ENCODE measurements around the gene SLC36A2.

SLC36A2 gene

GRCh38 chr5:151347369-151347768, at the start of gene SLC36A2:
SLC36A2 (minus strand) TSS chr5:151347559; CDS start chr5:151347460, 99 bp downstream.
- DNase-seq (ENCODE audit: low read depth), result no peak
- TF ChIP-seq, protein P1, sequence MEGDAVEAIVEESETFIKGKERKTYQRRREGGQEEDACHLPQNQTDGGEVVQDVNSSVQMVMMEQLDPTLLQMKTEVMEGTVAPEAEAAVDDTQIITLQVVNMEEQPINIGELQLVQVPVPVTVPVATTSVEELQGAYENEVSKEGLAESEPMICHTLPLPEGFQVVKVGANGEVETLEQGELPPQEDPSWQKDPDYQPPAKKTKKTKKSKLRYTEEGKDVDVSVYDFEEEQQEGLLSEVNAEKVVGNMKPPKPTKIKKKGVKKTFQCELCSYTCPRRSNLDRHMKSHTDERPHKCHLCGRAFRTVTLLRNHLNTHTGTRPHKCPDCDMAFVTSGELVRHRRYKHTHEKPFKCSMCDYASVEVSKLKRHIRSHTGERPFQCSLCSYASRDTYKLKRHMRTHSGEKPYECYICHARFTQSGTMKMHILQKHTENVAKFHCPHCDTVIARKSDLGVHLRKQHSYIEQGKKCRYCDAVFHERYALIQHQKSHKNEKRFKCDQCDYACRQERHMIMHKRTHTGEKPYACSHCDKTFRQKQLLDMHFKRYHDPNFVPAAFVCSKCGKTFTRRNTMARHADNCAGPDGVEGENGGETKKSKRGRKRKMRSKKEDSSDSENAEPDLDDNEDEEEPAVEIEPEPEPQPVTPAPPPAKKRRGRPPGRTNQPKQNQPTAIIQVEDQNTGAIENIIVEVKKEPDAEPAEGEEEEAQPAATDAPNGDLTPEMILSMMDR (IDR thresholded peaks at IDR 0.05; ENCODE audit: low read length, missing control alignments), result no peak
- H3K4me3 ChIP-seq (replicated peaks; ENCODE audit: low read depth, low read length), result no peak within 1 kb of the TSS

GRCh38 chr5:151388960-151389359, 41.6 kb upstream of the SLC36A2 start:
- DNase-seq (ENCODE audit: low read depth), result no peak

DNA sequence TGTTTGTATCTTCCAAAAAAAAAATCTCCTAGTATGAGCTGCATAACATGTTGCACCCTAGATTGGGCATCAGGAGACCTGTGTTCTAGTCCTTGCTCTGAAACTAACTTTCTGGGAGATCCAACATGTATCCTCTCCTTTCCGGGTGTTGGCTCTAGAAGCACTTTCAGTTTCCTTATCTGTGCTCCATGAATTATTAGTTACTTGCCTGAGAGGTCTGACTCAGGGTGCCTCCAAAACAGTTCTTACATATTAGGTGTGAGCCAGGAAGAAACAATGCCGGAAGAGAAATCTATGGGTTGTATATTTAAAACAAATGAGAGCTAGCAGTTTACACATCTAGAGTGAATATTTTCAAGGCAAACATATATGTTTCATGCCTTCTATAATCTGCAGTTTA, 36.7 kb upstream of the SLC36A2 start:
- DNase-seq (ENCODE audit: low read depth), result peak; percentile 9
- TF ChIP-seq, protein P1 (IDR thresholded peaks at IDR 0.05; ENCODE audit: low read length, missing control alignments), result no peak
- H3K4me3 ChIP-seq (replicated peaks; ENCODE audit: low read depth, low read length), result no peak overlapping the region

More at GRCh38 chr5:151388960-151389359, 41.6 kb upstream of the SLC36A2 start:
- H3K4me3 ChIP-seq (replicated peaks; ENCODE audit: low read depth, low read length), result no peak overlapping the region
- TF ChIP-seq, protein P1 (IDR thresholded peaks at IDR 0.05; ENCODE audit: low read length, missing control alignments), result no peak

DNA sequence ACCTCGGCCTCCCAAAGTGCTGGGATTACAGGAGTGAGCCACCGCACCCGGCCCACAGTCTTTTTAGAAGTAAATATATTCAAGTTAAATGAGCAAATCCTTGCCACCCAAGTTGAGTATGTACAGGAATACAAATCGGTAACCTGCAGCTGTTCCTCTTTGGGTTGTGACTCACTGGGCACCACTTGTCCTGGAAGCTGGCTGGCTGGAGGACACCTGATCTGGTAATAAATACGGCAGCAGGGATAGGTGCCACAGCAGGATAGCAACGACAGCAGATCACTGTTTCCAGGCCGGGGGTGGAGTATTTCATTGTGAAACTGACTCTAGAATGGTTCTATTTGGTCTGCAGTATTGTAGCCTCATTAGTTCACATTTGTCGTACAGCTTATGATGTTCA, 35.7 kb upstream of the SLC36A2 start:
- DNase-seq (ENCODE audit: low read depth), result no peak
- TF ChIP-seq, protein P1 (IDR thresholded peaks at IDR 0.05; ENCODE audit: low read length, missing control alignments), result no peak

DNA sequence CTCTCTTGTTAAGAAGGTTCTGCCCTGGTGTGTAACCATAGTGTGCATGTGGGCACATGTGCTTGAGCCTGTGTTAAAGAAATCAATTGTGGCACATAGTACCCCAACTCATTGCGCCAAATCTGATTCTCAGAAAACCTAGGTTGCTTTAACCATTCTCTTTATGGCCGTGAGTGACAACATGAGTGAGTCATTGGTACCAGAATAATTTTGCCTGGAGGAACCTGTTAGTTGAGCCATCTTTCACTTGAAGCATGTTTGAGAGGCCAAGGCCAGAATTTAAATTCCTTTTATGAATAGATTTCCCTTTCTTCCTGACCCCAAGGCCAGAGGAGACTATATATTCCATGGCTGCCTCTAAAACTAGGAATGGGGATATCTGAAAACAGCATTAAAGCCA, 35.2 kb upstream of the SLC36A2 start:
- TF ChIP-seq, protein P1 (IDR thresholded peaks at IDR 0.05; ENCODE audit: low read length, missing control alignments), result no peak

More for the DNA sequence above, 35.7 kb upstream of the SLC36A2 start:
- no peak overlapping the region for H3K4me3 ChIP-seq (replicated peaks; ENCODE audit: low read depth, low read length)

DNA sequence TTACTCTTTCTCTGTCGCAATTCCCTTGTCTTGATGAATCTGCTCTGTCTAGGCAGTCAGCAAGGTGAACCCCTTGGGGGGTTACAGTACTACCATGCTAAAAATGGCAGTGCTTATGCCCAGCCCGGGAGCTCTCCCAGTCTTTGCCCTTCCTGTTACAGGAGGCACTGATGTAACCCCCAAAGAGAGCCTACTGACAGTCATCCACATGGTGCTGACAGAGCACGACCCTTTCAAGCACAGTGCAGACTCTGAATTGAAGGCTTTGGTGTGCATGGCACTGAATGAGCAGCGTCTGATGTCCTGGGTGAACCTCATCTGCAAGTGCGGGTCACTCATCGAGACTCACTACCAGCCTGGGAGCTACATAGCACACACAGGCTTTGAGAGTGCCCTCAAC, 34.5 kb upstream of the SLC36A2 start:
- DNase-seq (ENCODE audit: low read depth), result no peak
- TF ChIP-seq, protein P1 (IDR thresholded peaks at IDR 0.05; ENCODE audit: low read length, missing control alignments), result no peak
- no peak overlapping the region for H3K4me3 ChIP-seq (replicated peaks; ENCODE audit: low read depth, low read length)

More for the DNA sequence above, 35.2 kb upstream of the SLC36A2 start:
- no peak overlapping the region for H3K4me3 ChIP-seq (replicated peaks; ENCODE audit: low read depth, low read length)
- no peak for DNase-seq (ENCODE audit: low read depth)

DNA sequence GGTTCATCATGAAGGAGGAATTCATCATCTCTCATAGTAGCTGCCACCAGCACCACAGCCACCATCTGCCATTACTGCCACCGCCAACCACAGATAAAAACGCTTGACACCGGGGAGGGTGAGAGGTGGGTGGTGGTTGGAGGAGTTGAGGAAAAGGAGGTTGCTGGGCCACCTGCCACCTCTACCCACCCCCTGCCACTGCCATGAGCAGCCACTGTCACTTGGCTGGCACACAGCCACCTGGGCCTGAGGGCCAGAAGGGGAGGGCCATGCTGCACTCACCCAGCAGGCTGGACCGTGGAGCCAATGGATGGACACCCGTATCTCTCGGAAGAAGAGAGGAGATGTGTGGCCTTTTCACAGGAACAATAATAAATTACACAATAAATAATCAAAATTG, 31.3 kb upstream of the SLC36A2 start:
- TF ChIP-seq, protein P1 (IDR thresholded peaks at IDR 0.05; ENCODE audit: low read length, missing control alignments), result no peak
- no peak for DNase-seq (ENCODE audit: low read depth)
- H3K4me3 ChIP-seq (replicated peaks; ENCODE audit: low read depth, low read length), result no peak overlapping the region
